Tibial nerve (tissue), 4 donors: ENCODE data around the gene C2orf81. TPM values are rescaled to one million over a fixed set of nuclear protein-coding genes. Genes with fewer than 3 reads are reported as not detected.
A peak's percentile ranks its signal among the peaks of the same experiment; 100 is the strongest.

Experiments used
- DNase-seq, 2 donors: peaks; one replicate each; pipeline ENCODE4 v3.0.0-alpha.2; 2019; ENCODE audit warnings: low spot score in 2 of 2
- H3K27ac ChIP-seq, 4 donors: fragments of 200-600 bp; sonication (generic) in 3 of 4; one replicate each; pipeline ENCODE4 v1.5.1; 2017 to 2019; ENCODE audit warnings: mild to moderate bottlenecking in 1 of 4
- H3K27me3 ChIP-seq, 2 donors: fragments of 200-600 bp; sonication (generic) in 1 of 2; one replicate each; pipeline versions ENCODE4 v1.5.1 to v1.6.0; 2017 to 2019
- H3K36me3 ChIP-seq, 3 donors: fragments of 200-600 bp; sonication (generic); one replicate each; pipeline ENCODE4 v1.5.1; 2018 to 2019
- H3K4me1 ChIP-seq, 4 donors: fragments of 200-600 bp; sonication (generic) in 3 of 4; one replicate each; pipeline ENCODE4 v1.5.1; 2017 to 2019
- H3K4me3 ChIP-seq, 4 donors: fragments of 200-600 bp; sonication (generic) in 3 of 4; one replicate each; pipeline ENCODE4 v1.5.1; 2017 to 2019; ENCODE audit warnings: mild to moderate bottlenecking in 1 of 4, moderate library complexity in 1 of 4
- H3K9me3 ChIP-seq, 4 donors: fragments of 200-600 bp; sonication (generic) in 3 of 4; one replicate each; pipeline ENCODE4 v1.5.1; 2017 to 2019
- CTCF ChIP-seq, 5 experiments: fragments of 200-600 bp in 3 of 5; fragments of 450-650 bp in 2 of 5; sonication (generic) in 3 of 5; IDR thresholded peaks; one replicate each; pipeline ENCODE4 v1.5.1; 2016 to 2019; ENCODE audit warnings: antibody characterized with exemption in 5 of 5, mild to moderate bottlenecking in 3 of 5, moderate library complexity in 2 of 5
- EP300 ChIP-seq, 2 donors: sonication (generic); formaldehyde crosslinking; IDR thresholded peaks; one replicate each; pipeline ENCODE4 v1.6.1; 2017; ENCODE audit warnings: antibody characterized with exemption in 2 of 2, mild to moderate bottlenecking in 1 of 2
- POLR2A ChIP-seq, 2 donors: fragments of 450-650 bp; IDR thresholded peaks; one replicate each; pipeline ENCODE4 v1.6.1; 2017; ENCODE audit warnings: antibody characterized with exemption in 2 of 2, mild to moderate bottlenecking in 2 of 2, moderate library complexity in 2 of 2
- WGBS, 2 donors: methylation state at CpG; one replicate each; pipeline ENCODE4 v1.1.5; 2018; 5-methylcytosine and 5-hydroxymethylcytosine counted together
- total RNA-seq, 4 donors: library from RNA; depleted of rRNA; stranded (reverse); fragments of >200 nt; gene quantifications; one replicate each; pipeline ENCODE4 v1.1.0, GENCODE V29; 2016

The C2orf81 gene
- total RNA-seq, 4 donors from 2014 or later: 4.5 to 14.4 (median 5.3) TPM

- Histone ChIP-seq H3K9me3 (no peaks in the 10 kb centered on the region), H3K4me3 (peak within 1 kb of the TSS; percentile 45 to 66 (median 56)), H3K36me3 (no peaks in the 10 kb centered on the region), H3K4me1 (peaks cover 0 to 70% (median 11%) of the 10 kb centered on the region in 4 donors), H3K27me3 (no peaks in the 10 kb centered on the region), H3K27ac (peak within 1 kb of the TSS; percentile 83 to 94 (median 86))
- 41 to 52% methylated on average over 36 to 73 of the region's 75 CpGs for WGBS, 2 donors
- TF ChIP-seq POLR2A (IDR thresholded peaks at IDR 0.05) (no peak), CTCF (IDR thresholded peaks at IDR 0.05) (no peak), EP300 (IDR thresholded peaks at IDR 0.05) (no peak)
- peak in 1 of 2 donors; percentile 29 for DNase-seq
Observed at GRCh38 chr2:74441690-74442482, 20.5 kb upstream of the C2orf81 start, which contains the start of gene RTKN. Gene RTKN, minus strand, starts transcription at chr2:74441937. Its CDS starts 121 bp downstream, at chr2:74441816.

GRCh38 chr2:74441170-74441689, 19.8 kb upstream of the C2orf81 start:
- DNase-seq: no peak
- no peaks in the 10 kb centered on the region for H3K27me3 ChIP-seq
- peak overlapping the region; percentile 45 to 66 (median 56) for H3K4me3 ChIP-seq
- no peaks in the 10 kb centered on the region for H3K9me3 ChIP-seq
- TF ChIP-seq EP300 (IDR thresholded peaks at IDR 0.05) (no peak), CTCF (IDR thresholded peaks at IDR 0.05) (no peak), POLR2A (IDR thresholded peaks at IDR 0.05) (no peak)
- H3K27ac ChIP-seq: peak overlapping the region; percentile 83 to 94 (median 86)
- H3K36me3 ChIP-seq: no peaks in the 10 kb centered on the region
- peaks cover 0 to 75% (median 11%) of the 10 kb centered on the region in 4 donors for H3K4me1 ChIP-seq
- WGBS, 2 donors: 14 to 16% methylated on average over 23 to 26 of the region's 33 CpGs

GRCh38 chr2:74440378-74441169, 19.2 kb upstream of the C2orf81 start:
- WGBS, 2 donors: 4 to 13% methylated on average over 37 to 43 of the region's 45 CpGs
- peaks cover 0 to 81% (median 11%) of the 10 kb centered on the region in 4 donors for H3K4me1 ChIP-seq

GRCh38 chr2:74439803-74440377, 18.5 kb upstream of the C2orf81 start:
- no peaks in the 10 kb centered on the region for H3K9me3 ChIP-seq
- 9 to 13% methylated on average over 14 of the region's 14 CpGs for WGBS, 2 donors

More at GRCh38 chr2:74440378-74441169, 19.2 kb upstream of the C2orf81 start:
- H3K9me3 ChIP-seq: no peaks in the 10 kb centered on the region
- peak overlapping the region; percentile 45 to 66 (median 56) for H3K4me3 ChIP-seq
- peaks cover 0 to 5% (median 0%) of the 10 kb centered on the region in 3 donors for H3K36me3 ChIP-seq
- H3K27ac ChIP-seq: peak overlapping the region; percentile 83 to 94 (median 86)
- TF ChIP-seq POLR2A (IDR thresholded peaks at IDR 0.05) (peak; percentile 45 to 57), CTCF (IDR thresholded peaks at IDR 0.05) (peak; percentile 7 to 76 (median 30)), EP300 (IDR thresholded peaks at IDR 0.05) (peak; percentile 19 to 87)
- DNase-seq: peak; percentile 66 to 77
- no peaks in the 10 kb centered on the region for H3K27me3 ChIP-seq

More at GRCh38 chr2:74439803-74440377, 18.5 kb upstream of the C2orf81 start:
- Histone ChIP-seq H3K36me3 (peaks cover 0 to 5% (median 0%) of the 10 kb centered on the region in 3 donors), H3K27me3 (no peaks in the 10 kb centered on the region), H3K27ac (peak overlapping the region; percentile 83 to 94 (median 86)), H3K4me1 (peaks cover 0 to 88% (median 11%) of the 10 kb centered on the region in 4 donors), H3K4me3 (peak overlapping the region; percentile 45 to 66 (median 56))
- TF ChIP-seq EP300 (IDR thresholded peaks at IDR 0.05): peak in 1 of 2 donors; percentile 78
- TF ChIP-seq CTCF (IDR thresholded peaks at IDR 0.05): peak in 1 of 5 experiments; percentile 16
- TF ChIP-seq POLR2A (IDR thresholded peaks at IDR 0.05): peak in 1 of 2 donors; percentile 27
- peak; percentile 68 to 86 for DNase-seq
